GM12873 (cell line): Measurements from ENCODE around the gene LRRC10.

Experiments
- TF ChIP-seq, protein P1 (sequence below): IDR thresholded peaks from 2 replicates; pipeline ENCODE4 v1.5.1; 2012; ENCODE audit warnings: low read depth, mild to moderate bottlenecking, moderate library complexity, low read length, control low read depth; ENCODE audit not compliant: insufficient read depth; ENCODE audit errors: missing control alignments

Gene LRRC10

DNA sequence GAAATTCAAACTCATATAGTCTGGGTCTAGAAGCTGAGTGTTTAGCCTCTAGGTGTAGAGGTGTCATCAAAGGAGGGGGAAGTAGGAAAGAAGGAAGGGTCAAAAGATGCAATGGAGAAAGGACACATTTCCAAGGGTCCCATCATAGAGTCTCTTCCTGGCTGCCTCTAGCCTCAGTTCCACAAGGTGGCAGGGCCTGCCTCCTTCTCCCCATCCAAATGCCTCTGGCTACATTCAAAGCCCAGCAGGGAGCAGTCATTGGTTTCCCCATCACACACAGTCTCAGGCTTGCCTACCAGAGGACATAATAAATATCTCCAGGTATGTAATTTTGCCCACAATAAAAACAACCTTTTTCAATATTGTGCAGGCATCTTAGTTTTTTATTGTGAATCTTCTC, 27.5 kb downstream of the LRRC10 start:
- TF ChIP-seq, protein P1, sequence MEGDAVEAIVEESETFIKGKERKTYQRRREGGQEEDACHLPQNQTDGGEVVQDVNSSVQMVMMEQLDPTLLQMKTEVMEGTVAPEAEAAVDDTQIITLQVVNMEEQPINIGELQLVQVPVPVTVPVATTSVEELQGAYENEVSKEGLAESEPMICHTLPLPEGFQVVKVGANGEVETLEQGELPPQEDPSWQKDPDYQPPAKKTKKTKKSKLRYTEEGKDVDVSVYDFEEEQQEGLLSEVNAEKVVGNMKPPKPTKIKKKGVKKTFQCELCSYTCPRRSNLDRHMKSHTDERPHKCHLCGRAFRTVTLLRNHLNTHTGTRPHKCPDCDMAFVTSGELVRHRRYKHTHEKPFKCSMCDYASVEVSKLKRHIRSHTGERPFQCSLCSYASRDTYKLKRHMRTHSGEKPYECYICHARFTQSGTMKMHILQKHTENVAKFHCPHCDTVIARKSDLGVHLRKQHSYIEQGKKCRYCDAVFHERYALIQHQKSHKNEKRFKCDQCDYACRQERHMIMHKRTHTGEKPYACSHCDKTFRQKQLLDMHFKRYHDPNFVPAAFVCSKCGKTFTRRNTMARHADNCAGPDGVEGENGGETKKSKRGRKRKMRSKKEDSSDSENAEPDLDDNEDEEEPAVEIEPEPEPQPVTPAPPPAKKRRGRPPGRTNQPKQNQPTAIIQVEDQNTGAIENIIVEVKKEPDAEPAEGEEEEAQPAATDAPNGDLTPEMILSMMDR: peak; percentile 12

DNA sequence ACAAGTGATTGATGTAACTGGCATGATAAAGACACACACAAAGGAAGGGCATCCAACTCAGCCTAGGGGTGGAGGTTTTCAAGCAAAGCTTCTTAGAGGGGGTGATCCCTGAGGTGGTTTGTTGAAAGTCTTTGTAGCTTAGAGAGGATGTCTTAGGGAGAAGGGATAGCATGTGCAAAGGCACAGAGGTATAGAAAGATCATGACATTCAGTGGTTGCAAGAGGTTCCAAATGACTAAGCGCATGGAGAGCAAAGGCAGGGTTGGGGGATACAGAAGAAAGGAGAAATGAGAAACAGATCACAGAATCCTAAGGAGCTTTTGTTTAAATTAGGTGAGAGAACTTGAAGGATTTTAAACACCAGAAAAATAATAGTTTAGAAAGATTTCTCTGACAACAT, 30.6 kb downstream of the LRRC10 start:
- TF ChIP-seq, protein P1: no peak

DNA sequence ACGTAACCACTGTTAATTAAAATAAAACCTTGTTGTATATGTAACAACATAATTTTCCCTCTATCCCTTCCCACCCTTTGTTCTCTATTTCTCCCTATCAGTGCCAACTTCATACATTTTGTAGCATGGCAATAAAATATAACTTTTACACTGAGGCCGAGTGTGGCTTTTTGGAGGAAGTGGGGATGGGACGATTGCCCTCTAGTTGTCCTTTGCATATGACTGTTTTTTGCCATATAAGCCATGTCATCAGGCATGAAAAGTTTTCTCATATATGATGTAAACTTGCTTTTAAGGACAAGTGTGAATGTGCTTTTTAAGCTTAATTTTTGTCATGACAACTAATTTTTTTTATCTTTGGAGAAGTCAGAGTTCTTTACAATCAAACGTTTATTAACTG, 31.7 kb downstream of the LRRC10 start:
- TF ChIP-seq, protein P1: no peak

DNA sequence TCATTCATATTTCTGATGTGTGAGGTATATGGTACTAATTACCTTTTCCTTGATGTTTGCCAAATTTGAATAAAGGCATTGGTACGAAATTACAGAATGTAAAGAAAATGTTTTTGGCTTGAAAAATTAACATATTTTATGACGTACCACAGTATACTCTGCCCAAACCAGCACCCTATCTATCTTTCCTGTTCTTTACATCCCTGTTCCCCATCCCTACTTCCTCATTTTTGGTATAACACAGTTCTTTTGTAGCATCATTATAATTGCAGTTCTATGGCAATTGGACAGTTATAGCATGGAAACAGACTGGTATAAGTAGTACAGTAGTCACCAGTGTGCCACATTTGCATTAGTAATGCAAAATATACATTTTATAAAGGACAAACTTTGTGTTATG, 32.4 kb downstream of the LRRC10 start:
- TF ChIP-seq, protein P1: no peak

DNA sequence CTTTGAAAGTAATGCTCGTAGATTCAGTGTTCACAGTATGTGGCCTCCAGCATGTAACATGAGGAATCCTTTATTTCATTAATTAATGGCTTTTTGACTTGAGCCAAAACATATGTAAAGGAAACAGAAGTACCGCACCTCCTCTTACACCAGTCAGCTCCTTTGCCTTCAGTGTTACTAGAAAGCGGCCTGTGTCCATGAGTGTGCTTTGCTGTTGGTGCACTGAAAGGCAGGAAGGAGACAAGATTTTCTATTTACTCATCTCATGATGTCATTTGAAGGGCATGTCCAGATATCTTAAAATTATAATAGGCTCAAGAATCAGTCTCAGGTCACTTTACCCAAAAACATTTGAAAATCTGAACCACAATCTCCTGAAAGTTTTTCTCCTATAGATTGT, 35.4 kb downstream of the LRRC10 start:
- TF ChIP-seq, protein P1: no peak

DNA sequence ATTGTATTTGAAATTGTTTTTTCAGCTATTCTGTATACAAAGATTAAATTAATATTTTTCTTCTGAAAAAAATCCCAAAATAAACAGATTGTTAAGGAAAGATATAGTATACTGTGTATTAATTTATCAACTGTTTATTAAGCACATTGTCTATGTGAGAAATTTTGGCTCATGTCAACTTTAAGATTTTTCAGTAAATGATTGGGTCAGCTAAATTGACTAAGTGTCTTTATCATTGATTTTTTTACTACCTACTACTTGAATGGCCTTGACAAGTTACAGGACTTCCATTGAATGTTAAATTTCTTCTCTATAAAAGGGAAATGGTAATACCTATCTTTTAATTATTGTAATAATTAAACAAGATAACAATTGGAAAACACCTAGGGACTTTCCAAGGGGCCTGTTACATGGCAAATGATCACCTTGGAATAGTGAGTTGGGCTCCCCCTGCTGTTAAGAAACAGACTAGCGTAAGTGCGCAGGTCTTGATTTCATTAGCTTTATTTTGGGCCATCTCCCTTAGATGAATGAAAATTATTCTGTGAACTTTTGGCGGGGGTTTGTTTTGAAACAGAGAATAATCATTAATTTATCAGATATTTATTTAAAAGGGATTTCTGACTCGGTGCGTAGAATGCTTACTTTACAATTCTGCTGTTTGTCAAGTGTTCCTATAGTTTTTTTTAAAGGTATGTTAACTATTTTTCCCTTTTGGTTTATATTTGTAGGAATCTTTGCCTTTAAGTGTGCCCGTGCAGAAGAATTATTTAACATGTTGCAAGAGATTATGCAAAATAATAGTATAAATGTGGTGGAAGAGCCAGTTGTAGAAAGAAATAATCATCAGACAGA, 39.9 kb downstream of the LRRC10 start:
- TF ChIP-seq, protein P1: peak; percentile 72

DNA sequence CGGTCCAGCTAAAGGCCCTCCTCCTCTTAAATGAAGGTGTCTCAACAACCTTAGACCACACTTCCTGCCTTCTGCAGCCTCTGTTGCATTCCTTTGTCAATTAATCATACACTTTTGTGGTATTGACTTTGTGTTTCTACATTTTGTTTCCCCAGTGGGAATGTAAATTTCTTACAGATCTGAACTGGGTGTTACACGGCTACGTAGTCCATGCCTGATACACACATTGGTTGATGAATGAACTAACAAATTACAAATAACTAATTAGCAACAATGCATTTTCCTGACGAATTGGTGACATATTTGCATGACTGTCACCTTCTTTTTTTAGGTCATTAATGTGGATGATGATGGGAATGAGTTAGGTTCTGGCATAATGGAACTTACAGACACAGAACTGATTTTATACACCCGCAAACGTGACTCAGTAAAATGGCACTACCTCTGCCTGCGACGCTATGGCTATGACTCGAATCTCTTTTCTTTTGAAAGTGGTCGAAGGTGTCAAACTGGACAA, 40.6 kb downstream of the LRRC10 start:
- TF ChIP-seq, protein P1: no peak
